Endothelial cell of umbilical vein (primary cell): ENCODE measurements around the gene CREG1. TPM values are rescaled to one million over a fixed set of nuclear protein-coding genes. Genes with fewer than 3 reads are reported as not detected.

Experiments used
- BruUV-seq: library from RNA; stranded (reverse); fragments of 400-500 nt; replicated peaks from 2 replicates; lab custom pipeline; 2021; lab: Mats Ljungman, UMichigan
- CTCF ChIA-PET: fragments of 300-600, 350-600 bp; sonication (Branson Sonifier 250); formaldehyde crosslinking; loops from one replicate; lab custom pipeline; 2021; ENCODE audit warnings: antibody characterized with exemption, inconsistent platforms; lab: Charles Lee
- POLR2A ChIA-PET: fragments of 300-600, 350-600 bp; sonication (Branson Sonifier 250); formaldehyde crosslinking; loops from one replicate; lab custom pipeline; 2021; ENCODE audit warnings: antibody characterized with exemption, inconsistent platforms; lab: Charles Lee
- DNase-seq: peaks from one replicate; pipeline ENCODE4 v3.0.0-alpha.2; 2011; ENCODE audit warnings: low read depth, low spot score
- FAIRE-seq: peaks from 2 replicates; lab custom pipeline; 2011; peaks lifted over from hg19 to GRCh38; lab: Jason Lieb, UNC
- H2AFZ ChIP-seq: 2 replicates; pipeline ENCODE4 v1.6.0; 2012; ENCODE audit warnings: low read depth, low read length, control low read depth, inconsistent platforms
- H3K27ac ChIP-seq: 2 replicates; pipeline ENCODE4 v1.5.1; 2011; ENCODE audit warnings: low read depth, mild to moderate bottlenecking, control low read depth, low read length, moderate library complexity; ENCODE audit not compliant: insufficient read depth
- H3K27me3 ChIP-seq, 2 experiments: 2 replicates each; pipeline versions ENCODE4 v1.6.0 to v1.6.1; 2011; ENCODE audit warnings: low read length in 2 of 2, mixed read lengths in 1 of 2; ENCODE audit not compliant: control insufficient read depth in 2 of 2, insufficient read depth in 2 of 2
- H3K36me3 ChIP-seq, 2 experiments: 2 replicates in 1 of 2; 3 replicates in 1 of 2; pipeline ENCODE4 v1.5.1; 2011; ENCODE audit warnings: low read length in 2 of 2, mild to moderate bottlenecking in 1 of 2, moderate library complexity in 1 of 2; ENCODE audit not compliant: control insufficient read depth in 2 of 2, insufficient read depth in 2 of 2; ENCODE audit errors: extremely low read depth in 1 of 2
- H3K4me1 ChIP-seq: 3 replicates; pipeline ENCODE4 v1.5.1; 2011; ENCODE audit warnings: mild to moderate bottlenecking, low read length; ENCODE audit not compliant: control insufficient read depth, insufficient read depth; ENCODE audit errors: extremely low read depth
- H3K4me2 ChIP-seq: 2 replicates; pipeline ENCODE4 v1.6.1; 2011; ENCODE audit warnings: low read length, control low read depth, mixed read lengths; ENCODE audit not compliant: insufficient read depth
- H3K4me3 ChIP-seq, 3 experiments: fragments of 200-600 bp in 1 of 3; sonication (generic), shearing (Covaris generic) in 1 of 3; replicated peaks in 1 of 3; 2 replicates each; pipeline ENCODE4 v1.5.1; 2011 to 2016; ENCODE audit warnings: control low read depth in 3 of 3, low read length in 3 of 3, mild to moderate bottlenecking in 2 of 3, inconsistent platforms in 1 of 3, low read depth in 1 of 3, moderate library complexity in 1 of 3; ENCODE audit not compliant: insufficient read depth in 1 of 3
- H3K79me2 ChIP-seq: 2 replicates; pipeline ENCODE4 v1.6.0; 2012; ENCODE audit warnings: low read length, inconsistent platforms; ENCODE audit not compliant: control insufficient read depth, insufficient read depth
- H3K9ac ChIP-seq: replicated peaks from 2 replicates; pipeline ENCODE3; 2011; ENCODE audit warnings: low read length, control low read depth; ENCODE audit not compliant: insufficient read depth; ENCODE audit errors: extremely low read depth
- H3K9me1 ChIP-seq: replicated peaks from 3 replicates; pipeline ENCODE4 v1.6.0; 2011; ENCODE audit warnings: mild to moderate bottlenecking, low read length; ENCODE audit not compliant: control insufficient read depth, insufficient read depth; ENCODE audit errors: extremely low read depth
- H3K9me3 ChIP-seq: replicated peaks from 2 replicates; pipeline ENCODE4 v1.5.1; 2012; ENCODE audit warnings: low read length, inconsistent platforms; ENCODE audit not compliant: control insufficient read depth, insufficient read depth
- H4K20me1 ChIP-seq: replicated peaks from 2 replicates; pipeline ENCODE3; 2011; ENCODE audit warnings: mild to moderate bottlenecking, low read length; ENCODE audit not compliant: control insufficient read depth, insufficient read depth; ENCODE audit errors: extremely low read depth
- CTCF ChIP-seq, 2 donors: IDR thresholded peaks; 1 replicate in 1 of 2; 2 replicates in 1 of 2; pipeline ENCODE4 v1.5.1; 2011; ENCODE audit warnings: low read length in 2 of 2, mild to moderate bottlenecking in 2 of 2, moderate library complexity in 2 of 2, control low read depth in 1 of 2, inconsistent platforms in 1 of 2, low read depth in 1 of 2; ENCODE audit not compliant: insufficient read depth in 1 of 2; ENCODE audit errors: extremely low read depth in 1 of 2
- EZH2 ChIP-seq: IDR thresholded peaks from 2 replicates; pipeline ENCODE4 v1.6.1; 2012; ENCODE audit warnings: borderline replicate concordance, low read depth, mild to moderate bottlenecking, moderate library complexity, low read length, inconsistent platforms; ENCODE audit not compliant: severe bottlenecking
- FOS ChIP-seq: IDR thresholded peaks from 2 replicates; pipeline ENCODE4 v1.6.1; 2011; ENCODE audit warnings: mild to moderate bottlenecking, low read length, moderate library complexity, borderline replicate concordance; ENCODE audit not compliant: insufficient read depth
- GATA2 ChIP-seq: IDR thresholded peaks from 2 replicates; pipeline ENCODE4 v1.7.0; 2011; ENCODE audit warnings: low read depth, mild to moderate bottlenecking, moderate library complexity, mixed read lengths, low read length; ENCODE audit not compliant: insufficient read length, insufficient read depth
- JUN ChIP-seq: IDR thresholded peaks from 2 replicates; pipeline ENCODE4 v1.6.1; 2011; ENCODE audit warnings: borderline replicate concordance, low read depth; ENCODE audit not compliant: insufficient read length, insufficient read depth
- MAX ChIP-seq: IDR thresholded peaks from 2 replicates; pipeline ENCODE4 v1.6.1; 2011; ENCODE audit not compliant: insufficient read depth, insufficient read length
- MYC ChIP-seq: IDR thresholded peaks from one replicate; pipeline ENCODE4 v1.6.1; 2011; ENCODE audit warnings: mild to moderate bottlenecking, low read depth, low read length
- POLR2A ChIP-seq: IDR thresholded peaks from 2 replicates; pipeline ENCODE4 v1.6.1; 2012; ENCODE audit warnings: low read depth, mild to moderate bottlenecking, control low read depth, low read length
- POLR2AphosphoS5 ChIP-seq: IDR thresholded peaks from 2 replicates; pipeline ENCODE4 v1.6.1; 2012; ENCODE audit warnings: low read depth, mild to moderate bottlenecking, control low read depth, low read length, moderate library complexity; ENCODE audit not compliant: insufficient read depth
- dilution Hi-C: fragments of 300-500 bp; cut with MboI; formaldehyde crosslinking; loops from one replicate; pipeline ENCODE4 v1.15.0; 2019; ENCODE audit warnings: low sequenced_read_pairs; ENCODE audit not compliant: extremely low pct_ligation_motif_present
- intact Hi-C: fragments of 100-400 bp; cut with micrococcal nuclease; formaldehyde crosslinking; loops from one replicate; pipeline ENCODE4 v1.10.0; 2022
- polyA plus RNA-seq, 4 experiments: library from polyadenylated mRNA; depleted of rRNA in 3 of 4; stranded (reverse) in 3 of 4; unstranded in 1 of 4; fragments of >200 nt; gene quantifications; 2 replicates each; pipeline versions ENCODE4 v1.2.1 to v1.2.3, GENCODE V29; 2011 to 2012; ENCODE audit warnings: missing spikeins in 1 of 4
- total RNA-seq: library from RNA; stranded (reverse); gene quantifications from 2 replicates; pipeline ENCODE4 v1.2.3, GENCODE V29; 2021

Gene CREG1
- total and polyA plus RNA-seq, 2 donors (not counting 3 experiments of a cell fraction or from before 2014, with no cell fraction given): 10.3 to 15.8 TPM

- no peak overlapping the region for H2AFZ ChIP-seq
- intact Hi-C loops (no loop called here), dilution Hi-C loops (no loop called here)
- no peak overlapping the region for H3K4me3 ChIP-seq
- no peaks in the 10 kb centered on the region for H3K4me1 ChIP-seq
- FAIRE-seq: no peak
- H3K79me2 ChIP-seq: no peaks in the 10 kb centered on the region
- no peaks in the 10 kb centered on the region for H3K9me1 ChIP-seq
- no peak for DNase-seq
- H3K27me3 ChIP-seq: no peaks in the 10 kb centered on the region
- H4K20me1 ChIP-seq: no peaks in the 10 kb centered on the region
- TF ChIP-seq EZH2 (no peak), JUN (no peak), FOS (no peak), MYC (no peak), GATA2 (no peak), MAX (no peak), POLR2A (no peak), POLR2AphosphoS5 (no peak), CTCF (IDR thresholded peaks at IDR 0.05; ENCODE audit: extremely low read depth in 1 of 2, insufficient read depth in 1 of 2, low read depth in 1 of 2, low read length in 2 of 2) (no peak)
- H3K9ac ChIP-seq: no peak overlapping the region
- no peak overlapping the region for H3K27ac ChIP-seq
- CTCF ChIA-PET: interaction anchor here (1.3 kb wide), 1 partner anchor 93 kb away, joined by 5 read pairs; no protein-coding TSS in a partner anchor
- no peaks in the 10 kb centered on the region for H3K36me3 ChIP-seq
- POLR2A ChIA-PET: no interaction called here
- no peak overlapping the region for H3K4me2 ChIP-seq
- BruUV-seq: no TSS peak
- no peaks in the 10 kb centered on the region for H3K9me3 ChIP-seq
Measured at GRCh38 chr1:167594822-167595221, 41.3 kb upstream of the CREG1 start.
